SK-N-SH (cell line): ENCODE measurements around the gene SLFN11. TPM values are rescaled to one million over a fixed set of nuclear protein-coding genes. Genes with fewer than 3 reads are reported as not detected.

Experiments used
- CTCF ChIA-PET: fragments of 300-600, 350-600 bp; formaldehyde crosslinking; extraction: SDS; loops from one replicate; lab custom pipeline; 2021; lab: Yijun Ruan, JAX
- POLR2A ChIA-PET: fragments of 350-600 bp; sonication (Branson Sonifier 250); formaldehyde crosslinking; extraction: SDS; loops from one replicate; lab custom pipeline; 2020; ENCODE audit warnings: antibody characterized with exemption, inconsistent platforms; lab: Yijun Ruan, JAX
- DNase-seq: peaks from one replicate; pipeline ENCODE4 v3.0.0; 2012
- H2AFZ ChIP-seq: fragments of 200-600 bp; sonication (generic); 2 replicates; pipeline ENCODE4 v1.8.1; 2016; ENCODE audit warnings: antibody characterized with exemption, mild to moderate bottlenecking, low read depth
- H3F3A ChIP-seq: fragments of 200-600 bp; sonication (generic); replicated peaks from 2 replicates; pipeline ENCODE3; 2016; ENCODE audit warnings: antibody characterized with exemption, mild to moderate bottlenecking; ENCODE audit not compliant: insufficient read depth
- H3K27ac ChIP-seq, 2 experiments: fragments of 200-500 bp in 1 of 2; fragments of 200-600 bp in 1 of 2; sonication (Bioruptor generic) in 1 of 2; sonication (generic), shearing (Covaris generic) in 1 of 2; 2 replicates each; pipeline versions ENCODE4 v1.5.1 to v1.6.1; 2014 to 2016; ENCODE audit warnings: low read depth in 2 of 2, inconsistent platforms in 1 of 2, low read length in 1 of 2, mild to moderate bottlenecking in 1 of 2, mixed read lengths in 1 of 2
- H3K27me3 ChIP-seq: fragments of 200-600 bp; sonication (generic), shearing (Covaris generic); 2 replicates; pipeline ENCODE4 v1.6.1; 2016; ENCODE audit warnings: mixed run types; ENCODE audit not compliant: insufficient read depth
- H3K36me3 ChIP-seq, 2 experiments: fragments of 200-500 bp in 1 of 2; fragments of 200-600 bp in 1 of 2; sonication (Bioruptor generic) in 1 of 2; sonication (generic) in 1 of 2; replicated peaks in 1 of 2; 2 replicates each; pipeline versions ENCODE3 to v1.5.1; 2014 to 2016; ENCODE audit warnings: low read length in 1 of 2, mild to moderate bottlenecking in 1 of 2; ENCODE audit not compliant: insufficient read depth in 2 of 2, control insufficient read depth in 1 of 2
- H3K4me1 ChIP-seq, 2 experiments: fragments of 200-500 bp in 1 of 2; fragments of 200-600 bp in 1 of 2; sonication (Bioruptor generic) in 1 of 2; sonication (generic), shearing (Covaris generic) in 1 of 2; 2 replicates each; pipeline versions ENCODE4 v1.5.1 to v1.6.1; 2014 to 2016; ENCODE audit warnings: low read depth in 1 of 2, low read length in 1 of 2, mixed run types in 1 of 2; ENCODE audit not compliant: insufficient read depth in 2 of 2, control insufficient read depth in 1 of 2
- H3K4me2 ChIP-seq: fragments of 200-600 bp; sonication (generic), shearing (Covaris generic); 2 replicates; pipeline ENCODE4 v1.6.1; 2017; ENCODE audit warnings: mixed run types
- H3K4me3 ChIP-seq, 2 experiments: fragments of 200-500 bp in 1 of 2; fragments of 200-600 bp in 1 of 2; sonication (Bioruptor generic) in 1 of 2; sonication (generic), shearing (Covaris generic) in 1 of 2; 2 replicates each; pipeline versions ENCODE4 v1.5.1 to v1.8.1; 2014 to 2016; ENCODE audit warnings: low read depth in 2 of 2, inconsistent platforms in 1 of 2, low read length in 1 of 2, mild to moderate bottlenecking in 1 of 2, mixed read lengths in 1 of 2, moderate library complexity in 1 of 2
- H3K79me2 ChIP-seq: fragments of 200-600 bp; sonication (generic); 2 replicates; pipeline ENCODE4 v1.8.1; 2017; ENCODE audit warnings: mild to moderate bottlenecking; ENCODE audit not compliant: insufficient read depth
- H3K9ac ChIP-seq: fragments of 200-600 bp; sonication (generic); 2 replicates; pipeline ENCODE4 v1.6.1; 2017; ENCODE audit warnings: mixed run types
- H3K9me2 ChIP-seq: fragments of 200-600 bp; sonication (generic); 2 replicates; pipeline ENCODE4 v1.6.1; 2017; ENCODE audit warnings: mixed run types
- H3K9me3 ChIP-seq: fragments of 200-600 bp; sonication (generic); 2 replicates; pipeline ENCODE4 v1.6.1; 2017; ENCODE audit warnings: mixed run types, mild to moderate bottlenecking, moderate library complexity
- H4K20me1 ChIP-seq: fragments of 200-600 bp; sonication (generic); 2 replicates; pipeline ENCODE4 v1.6.1; 2017; ENCODE audit warnings: mild to moderate bottlenecking, mixed run types; ENCODE audit not compliant: insufficient read depth
- CTCF ChIP-seq: fragments of 200-600 bp; sonication (generic); IDR thresholded peaks from 2 replicates; pipeline ENCODE4 v1.6.1; 2017; ENCODE audit warnings: antibody characterized with exemption, mild to moderate bottlenecking, moderate library complexity
- ELF1 ChIP-seq: IDR thresholded peaks from 2 replicates; pipeline ENCODE4 v1.4.0; 2012
- FOSL2 ChIP-seq: IDR thresholded peaks from 2 replicates; pipeline ENCODE4 v1.4.0; 2012; ENCODE audit warnings: low read depth, mild to moderate bottlenecking, moderate library complexity, borderline replicate concordance
- FOXM1 ChIP-seq: IDR thresholded peaks from 2 replicates; pipeline ENCODE4 v1.4.0; 2012; ENCODE audit warnings: low read depth, mild to moderate bottlenecking
- GATA2 ChIP-seq: sonication (generic); formaldehyde crosslinking; IDR thresholded peaks from 2 replicates; pipeline ENCODE4 v1.5.0; 2020; ENCODE audit warnings: mild to moderate bottlenecking, missing genetic modification reagents
- IRF3 ChIP-seq: fragments of 150-350 bp; IDR thresholded peaks from 2 replicates; pipeline ENCODE4 v1.6.1; 2016; ENCODE audit warnings: mild to moderate bottlenecking, low read depth, low read length
- MEF2A ChIP-seq: IDR thresholded peaks from 2 replicates; pipeline ENCODE4 v1.4.0; 2012; ENCODE audit warnings: low read depth, borderline replicate concordance
- NRF1 ChIP-seq: IDR thresholded peaks from 2 replicates; pipeline ENCODE4 v1.6.1; 2012; ENCODE audit warnings: low read depth, mild to moderate bottlenecking, low read length
- REST ChIP-seq: IDR thresholded peaks from 2 replicates; pipeline ENCODE4 v1.6.1; 2012; ENCODE audit warnings: mild to moderate bottlenecking, low read depth, low read length, moderate library complexity
- RFX5 ChIP-seq: IDR thresholded peaks from 2 replicates; pipeline ENCODE4 v1.6.1; 2012; ENCODE audit warnings: mild to moderate bottlenecking, improper control_type of control experiment, low read length
- SIN3A ChIP-seq: IDR thresholded peaks from 2 replicates; pipeline ENCODE4 v1.6.1; 2012; ENCODE audit warnings: low read depth, mild to moderate bottlenecking, low read length, moderate library complexity, borderline replicate concordance
- SMC3 ChIP-seq: IDR thresholded peaks from 2 replicates; pipeline ENCODE4 v1.6.1; 2012; ENCODE audit warnings: low read depth, low read length, improper control_type of control experiment
- TCF12 ChIP-seq: IDR thresholded peaks from 2 replicates; pipeline ENCODE4 v1.4.0; 2012
- YY1 ChIP-seq: IDR thresholded peaks from 2 replicates; pipeline ENCODE4 v1.4.0; 2012; ENCODE audit warnings: low read depth, mild to moderate bottlenecking
- ZBTB33 ChIP-seq: IDR thresholded peaks from 2 replicates; pipeline ENCODE4 v1.4.0; 2012; ENCODE audit warnings: low read depth, borderline replicate concordance
- WGBS: methylation state at CpG from one replicate; pipeline ENCODE4 v1.1.6; 2017; ENCODE audit warnings: low lambda C conversion rate; 5-methylcytosine and 5-hydroxymethylcytosine counted together
- polyA plus RNA-seq, 3 experiments: library from polyadenylated mRNA; depleted of rRNA; stranded (reverse); fragments of >200 nt; gene quantifications; 2 replicates each; pipeline ENCODE4 v1.2.3, GENCODE V29; 2012

The SLFN11 gene
- polyA plus RNA-seq, 1 of the 3 experiments (the other 2 are of a cell fraction): 0.02 TPM

- DNase-seq: no peak
- Histone ChIP-seq H3K27ac (no peak overlapping the region), H3K4me3 (no peak overlapping the region), H3F3A (no peaks in the 10 kb centered on the region), H3K36me3 (no peaks in the 10 kb centered on the region), H3K79me2 (no peaks in the 10 kb centered on the region), H3K27me3 (peaks cover 39% of the 10 kb centered on the region), H3K9ac (no peak overlapping the region), H3K9me2 (no peaks in the 10 kb centered on the region), H4K20me1 (no peaks in the 10 kb centered on the region), H2AFZ (no peak overlapping the region), H3K4me2 (no peak overlapping the region), H3K4me1 (no peaks in the 10 kb centered on the region), H3K9me3 (no peaks in the 10 kb centered on the region)
- WGBS: 13% methylated on average over 3 of the region's 3 CpGs
- CTCF ChIA-PET: no interaction called here
- TF ChIP-seq FOSL2 (no peak), RFX5 (no peak), CTCF (no peak), MEF2A (no peak), FOXM1 (no peak), SIN3A (no peak), ZBTB33 (no peak), NRF1 (no peak), ELF1 (no peak), YY1 (no peak), TCF12 (no peak), GATA2 (CRISPR knock-in tag) (no peak), SMC3 (no peak), IRF3 (no peak)
- POLR2A ChIA-PET: no interaction called here
These were observed 29.2 kb downstream of the SLFN11 start for GRCh38 chr17:35344262-35344661.

GRCh38 chr17:35342276-35342675 is 31.1 kb downstream of the SLFN11 start:
- Histone ChIP-seq H3K9ac (no peak overlapping the region), H3K9me3 (no peaks in the 10 kb centered on the region), H3K27ac (no peak overlapping the region), H3K27me3 (peaks cover 30% of the 10 kb centered on the region), H4K20me1 (no peaks in the 10 kb centered on the region), H3K36me3 (no peaks in the 10 kb centered on the region), H3K79me2 (no peaks in the 10 kb centered on the region), H3K4me2 (no peak overlapping the region), H2AFZ (no peak overlapping the region), H3K9me2 (no peaks in the 10 kb centered on the region), H3F3A (no peaks in the 10 kb centered on the region), H3K4me3 (no peak overlapping the region), H3K4me1 (no peaks in the 10 kb centered on the region)
- POLR2A ChIA-PET: no interaction called here
- CTCF ChIA-PET: interaction anchor here (1.0 kb wide), 1 partner anchor 197 kb away, joined by 3 read pairs; no protein-coding TSS in a partner anchor
- TF ChIP-seq MEF2A (no peak), REST (no peak)
- no peak for DNase-seq
